ENCODE data around the gene LDAH.
"Not testable (repeated sequence)": the region's sequence is repeated elsewhere in the genome, so short reads cannot be mapped to it uniquely, and the experiment has no call there.

LDAH gene

GRCh38 chr2:20723543-20723942 lies 99.4 kb downstream of the LDAH start:
- no peak for DNase-seq (ENCODE audit: low read depth in 2 of 2, low spot score in 1 of 2)

- no peak for DNase-seq (ENCODE audit: low read depth in 2 of 2, low spot score in 1 of 2)
Measured at GRCh38 chr2:20722592-20723240, 100.2 kb downstream of the LDAH start.

- DNase-seq (ENCODE audit: low read depth in 2 of 2, low spot score in 1 of 2), result no peak
Measured at GRCh38 chr2:20717641-20718040, 105.3 kb downstream of the LDAH start.

GRCh38 chr2:20716164-20716563 lies 106.7 kb downstream of the LDAH start:
- DNase-seq (ENCODE audit: low read depth in 2 of 2, low spot score in 1 of 2), result not testable (repeated sequence)

GRCh38 chr2:20714412-20714811 lies 108.5 kb downstream of the LDAH start:
- DNase-seq (ENCODE audit: low read depth in 2 of 2, low spot score in 1 of 2), result not testable (repeated sequence)

- not testable (repeated sequence) for DNase-seq (ENCODE audit: low read depth in 2 of 2, low spot score in 1 of 2)
Measured at GRCh38 chr2:20713585-20713984, 109.3 kb downstream of the LDAH start.

GRCh38 chr2:20711641-20712040 lies 111.3 kb downstream of the LDAH start:
- DNase-seq (ENCODE audit: low read depth in 2 of 2, low spot score in 1 of 2), result not testable (repeated sequence)

GRCh38 chr2:20707601-20708000 lies 115.3 kb downstream of the LDAH start:
- DNase-seq (ENCODE audit: low read depth in 2 of 2, low spot score in 1 of 2), result no peak

GRCh38 chr2:20706786-20707185 lies 116.1 kb downstream of the LDAH start:
- no peak for DNase-seq (ENCODE audit: low read depth in 2 of 2, low spot score in 1 of 2)

- DNase-seq (ENCODE audit: low read depth in 2 of 2, low spot score in 1 of 2), result no peak
Measured at GRCh38 chr2:20706217-20706616, 116.7 kb downstream of the LDAH start.

GRCh38 chr2:20704886-20705285 lies 118.0 kb downstream of the LDAH start:
- no peak for DNase-seq (ENCODE audit: low read depth in 2 of 2, low spot score in 1 of 2)

- no peak for DNase-seq (ENCODE audit: low read depth in 2 of 2, low spot score in 1 of 2)
Measured at GRCh38 chr2:20702563-20702962, 120.3 kb downstream of the LDAH start.

- DNase-seq (ENCODE audit: low read depth in 2 of 2, low spot score in 1 of 2), result no peak
Measured at GRCh38 chr2:20698916-20699613, 123.8 kb downstream of the LDAH start.

GRCh38 chr2:20697322-20697934 lies 125.5 kb downstream of the LDAH start:
- no peak for DNase-seq (ENCODE audit: low read depth in 2 of 2, low spot score in 1 of 2)

GRCh38 chr2:20696366-20696765 lies 126.5 kb downstream of the LDAH start:
- no peak for DNase-seq (ENCODE audit: low read depth in 2 of 2, low spot score in 1 of 2)

- no peak for DNase-seq (ENCODE audit: low read depth in 2 of 2, low spot score in 1 of 2)
Measured at GRCh38 chr2:20693317-20693716, 129.6 kb downstream of the LDAH start.

- no peak for DNase-seq (ENCODE audit: low read depth in 2 of 2, low spot score in 1 of 2)
Measured at GRCh38 chr2:20692081-20692480, 130.8 kb downstream of the LDAH start.

- no peak for DNase-seq (ENCODE audit: low read depth in 2 of 2, low spot score in 1 of 2)
Measured at GRCh38 chr2:20691076-20691734, 131.7 kb downstream of the LDAH start.

GRCh38 chr2:20689428-20690264 lies 133.3 kb downstream of the LDAH start:
- DNase-seq (ENCODE audit: low read depth in 2 of 2, low spot score in 1 of 2), result no peak

GRCh38 chr2:20687260-20687832 lies 135.6 kb downstream of the LDAH start:
- no peak for DNase-seq (ENCODE audit: low read depth in 2 of 2, low spot score in 1 of 2)

Data from stimulated activated CD8-positive, alpha-beta memory T cell treated with anti-CD3 and anti-CD28 coated beads, Interleukin-4, amount 100 ng/mL, for 4 hours (primary cell).